Measurements from ENCODE around the gene RHOB. TPM values are rescaled to one million over a fixed set of nuclear protein-coding genes. Genes with fewer than 3 reads are reported as not detected.

Gene RHOB
- total RNA-seq, 1 donor from 2014 or later, result 1,771 TPM

- intact Hi-C loops (cut with DNase I), result no loop called here
- Histone ChIP-seq H3K9me3 (no peaks in the 10 kb centered on the region), H3K27ac (peak overlapping the region; percentile 83), H3K4me3 (no peak overlapping the region), H3K27me3 (no peaks in the 10 kb centered on the region), H3K36me3 (no peaks in the 10 kb centered on the region), H3K4me1 (peaks cover 63% of the 10 kb centered on the region)
- TF ChIP-seq CTCF (IDR thresholded peaks at IDR 0.05), result no peak
- TF ChIP-seq POLR2A (IDR thresholded peaks at IDR 0.05), result no peak
- no peak for TF ChIP-seq POLR2AphosphoS5 (IDR thresholded peaks at IDR 0.05; ENCODE audit: insufficient read depth in 1 of 2, low read depth in 1 of 2)
- DNase-seq (ENCODE audit: extremely low spot score in 2 of 2), result peak; percentile 22 to 78
These were observed 21.4 kb upstream of the RHOB start for GRCh38 chr2:20425371-20425881.

- H3K4me1 ChIP-seq, result peaks cover 64% of the 10 kb centered on the region
- intact Hi-C loops (cut with DNase I), result no loop called here
These were observed 21.0 kb upstream of the RHOB start for GRCh38 chr2:20425884-20426283.

GRCh38 chr2:20427931-20428526 is 18.8 kb upstream of the RHOB start:
- H3K27ac ChIP-seq, result no peak overlapping the region

More at GRCh38 chr2:20425884-20426283, 21.0 kb upstream of the RHOB start:
- no peaks in the 10 kb centered on the region for H3K9me3 ChIP-seq
- no peak for DNase-seq (ENCODE audit: extremely low spot score in 2 of 2)
- H3K36me3 ChIP-seq, result no peaks in the 10 kb centered on the region
- peak overlapping the region; percentile 83 for H3K27ac ChIP-seq
- TF ChIP-seq CTCF (IDR thresholded peaks at IDR 0.05) (no peak), POLR2AphosphoS5 (IDR thresholded peaks at IDR 0.05; ENCODE audit: insufficient read depth in 1 of 2, low read depth in 1 of 2) (no peak), POLR2A (IDR thresholded peaks at IDR 0.05) (no peak)
- H3K27me3 ChIP-seq, result no peaks in the 10 kb centered on the region
- no peak overlapping the region for H3K4me3 ChIP-seq

GRCh38 chr2:20428717-20429490 is 18.0 kb upstream of the RHOB start:
- peaks cover 35% of the 10 kb centered on the region for H3K4me1 ChIP-seq
- intact Hi-C loops (cut with DNase I), result no loop called here
- no peaks in the 10 kb centered on the region for H3K36me3 ChIP-seq
- H3K27me3 ChIP-seq, result no peaks in the 10 kb centered on the region
- no peaks in the 10 kb centered on the region for H3K9me3 ChIP-seq
- H3K27ac ChIP-seq, result peak overlapping the region; percentile 47
- DNase-seq (ENCODE audit: extremely low spot score in 2 of 2), result peak in 1 of 2 donors; percentile 67
- H3K4me3 ChIP-seq, result no peak overlapping the region
- TF ChIP-seq POLR2A (IDR thresholded peaks at IDR 0.05) (no peak), POLR2AphosphoS5 (IDR thresholded peaks at IDR 0.05; ENCODE audit: insufficient read depth in 1 of 2, low read depth in 1 of 2) (no peak), CTCF (IDR thresholded peaks at IDR 0.05) (no peak)

More at GRCh38 chr2:20427931-20428526, 18.8 kb upstream of the RHOB start:
- DNase-seq (ENCODE audit: extremely low spot score in 2 of 2), result peak in 1 of 2 donors; percentile 90
- Histone ChIP-seq H3K4me3 (no peak overlapping the region), H3K4me1 (peaks cover 44% of the 10 kb centered on the region), H3K36me3 (no peaks in the 10 kb centered on the region), H3K9me3 (no peaks in the 10 kb centered on the region), H3K27me3 (no peaks in the 10 kb centered on the region)
- TF ChIP-seq POLR2AphosphoS5 (IDR thresholded peaks at IDR 0.05; ENCODE audit: insufficient read depth in 1 of 2, low read depth in 1 of 2) (no peak), POLR2A (IDR thresholded peaks at IDR 0.05) (no peak), CTCF (IDR thresholded peaks at IDR 0.05) (no peak)
- intact Hi-C loops (cut with DNase I), result no loop called here
